BE2C (cell line): Measurements from ENCODE around the gene AKAP13.

ENCODE experiments used
- DNase-seq: peaks from one replicate; pipeline ENCODE4 v3.0.0-alpha.2; 2020
- H3K27me3 ChIP-seq: fragments of 250-450 bp; sonication (Bioruptor Pico); 2 replicates; pipeline ENCODE4 v1.5.1; 2020; ENCODE audit warnings: mild to moderate bottlenecking
- H3K36me3 ChIP-seq: fragments of 250-450 bp; sonication (Bioruptor Pico); 2 replicates; pipeline ENCODE4 v1.5.1; 2020; ENCODE audit warnings: mild to moderate bottlenecking
- H3K4me1 ChIP-seq: fragments of 250-450 bp; sonication (Bioruptor Pico); 2 replicates; pipeline ENCODE4 v1.5.1; 2020
- H3K4me3 ChIP-seq: 2 replicates; pipeline ENCODE4 v1.5.1; 2011; ENCODE audit warnings: low read depth, low read length
- H3K9me3 ChIP-seq: fragments of 250-450 bp; sonication (Bioruptor Pico); 2 replicates; pipeline ENCODE4 v1.5.1; 2020
- TF ChIP-seq, protein P1 (sequence below): IDR thresholded peaks from 2 replicates; pipeline ENCODE4 v1.5.1; 2012; ENCODE audit warnings: mild to moderate bottlenecking, low read depth, low read length

The AKAP13 gene

GRCh38 chr15:85743392-85744055 is 363.1 kb downstream of the AKAP13 start:
- H3K9me3 ChIP-seq: no peaks in the 10 kb centered on the region
- H3K36me3 ChIP-seq: peaks cover 36% of the 10 kb centered on the region
- H3K4me1 ChIP-seq: peaks cover 3% of the 10 kb centered on the region; the same call in 1 of the 2 replicates
- no peaks in the 10 kb centered on the region for H3K27me3 ChIP-seq
- TF ChIP-seq, protein P1, sequence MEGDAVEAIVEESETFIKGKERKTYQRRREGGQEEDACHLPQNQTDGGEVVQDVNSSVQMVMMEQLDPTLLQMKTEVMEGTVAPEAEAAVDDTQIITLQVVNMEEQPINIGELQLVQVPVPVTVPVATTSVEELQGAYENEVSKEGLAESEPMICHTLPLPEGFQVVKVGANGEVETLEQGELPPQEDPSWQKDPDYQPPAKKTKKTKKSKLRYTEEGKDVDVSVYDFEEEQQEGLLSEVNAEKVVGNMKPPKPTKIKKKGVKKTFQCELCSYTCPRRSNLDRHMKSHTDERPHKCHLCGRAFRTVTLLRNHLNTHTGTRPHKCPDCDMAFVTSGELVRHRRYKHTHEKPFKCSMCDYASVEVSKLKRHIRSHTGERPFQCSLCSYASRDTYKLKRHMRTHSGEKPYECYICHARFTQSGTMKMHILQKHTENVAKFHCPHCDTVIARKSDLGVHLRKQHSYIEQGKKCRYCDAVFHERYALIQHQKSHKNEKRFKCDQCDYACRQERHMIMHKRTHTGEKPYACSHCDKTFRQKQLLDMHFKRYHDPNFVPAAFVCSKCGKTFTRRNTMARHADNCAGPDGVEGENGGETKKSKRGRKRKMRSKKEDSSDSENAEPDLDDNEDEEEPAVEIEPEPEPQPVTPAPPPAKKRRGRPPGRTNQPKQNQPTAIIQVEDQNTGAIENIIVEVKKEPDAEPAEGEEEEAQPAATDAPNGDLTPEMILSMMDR: no peak
- H3K4me3 ChIP-seq: no peak overlapping the region
- no peak for DNase-seq

- Histone ChIP-seq H3K4me1 (peaks cover 3% of the 10 kb centered on the region; the same call in 1 of the 2 replicates), H3K36me3 (peaks cover 36% of the 10 kb centered on the region), H3K4me3 (no peak overlapping the region), H3K9me3 (no peaks in the 10 kb centered on the region), H3K27me3 (no peaks in the 10 kb centered on the region)
- DNase-seq: no peak
- TF ChIP-seq, protein P1: no peak
Measured at GRCh38 chr15:85744579-85744978, 364.2 kb downstream of the AKAP13 start.

- no peak for DNase-seq
- H3K4me3 ChIP-seq: no peak overlapping the region
- no peaks in the 10 kb centered on the region for H3K27me3 ChIP-seq
- peaks cover 3% of the 10 kb centered on the region; the same call in 1 of the 2 replicates for H3K4me1 ChIP-seq
- H3K9me3 ChIP-seq: no peaks in the 10 kb centered on the region
- TF ChIP-seq, protein P1: no peak
- peaks cover 36% of the 10 kb centered on the region for H3K36me3 ChIP-seq
Measured at GRCh38 chr15:85745023-85745422, 364.6 kb downstream of the AKAP13 start.

GRCh38 chr15:85745525-85746150 is 365.2 kb downstream of the AKAP13 start:
- no peaks in the 10 kb centered on the region for H3K9me3 ChIP-seq
- TF ChIP-seq, protein P1: no peak
- DNase-seq: no peak
- peaks cover 3% of the 10 kb centered on the region; the same call in 1 of the 2 replicates for H3K4me1 ChIP-seq
- no peak overlapping the region for H3K4me3 ChIP-seq
- H3K36me3 ChIP-seq: peaks cover 36% of the 10 kb centered on the region
- no peaks in the 10 kb centered on the region for H3K27me3 ChIP-seq

- H3K36me3 ChIP-seq: peaks cover 36% of the 10 kb centered on the region
- no peaks in the 10 kb centered on the region for H3K9me3 ChIP-seq
- no peak overlapping the region for H3K4me3 ChIP-seq
- H3K4me1 ChIP-seq: peaks cover 3% of the 10 kb centered on the region; the same call in 1 of the 2 replicates
- no peak for DNase-seq
- TF ChIP-seq, protein P1: no peak
- H3K27me3 ChIP-seq: no peaks in the 10 kb centered on the region
Measured at GRCh38 chr15:85746641-85747040, 366.2 kb downstream of the AKAP13 start.

DNA sequence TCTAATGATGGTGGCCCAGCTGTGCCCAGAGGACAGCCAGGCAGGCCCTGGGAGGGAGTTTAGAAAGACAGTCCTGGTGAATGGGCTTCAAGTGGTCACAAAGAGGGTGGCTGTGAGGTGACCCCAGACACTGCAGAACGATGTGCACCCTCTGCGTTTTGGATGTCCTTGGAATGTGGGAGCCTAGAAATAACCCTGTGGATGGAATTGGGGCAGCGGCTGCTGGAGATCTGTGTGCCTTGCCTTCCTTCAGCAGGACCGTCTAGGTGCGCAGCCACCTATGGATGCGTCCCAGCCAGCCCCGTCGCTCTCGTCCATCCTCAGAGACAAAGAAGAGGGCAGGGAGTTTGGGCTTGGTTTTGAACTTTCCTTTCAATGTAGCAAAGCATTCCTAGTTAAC is 367.8 kb downstream of the AKAP13 start:
- H3K9me3 ChIP-seq: no peaks in the 10 kb centered on the region
- peaks cover 3% of the 10 kb centered on the region; the same call in 1 of the 2 replicates for H3K4me1 ChIP-seq
- H3K27me3 ChIP-seq: no peaks in the 10 kb centered on the region
- peaks cover 30% of the 10 kb centered on the region for H3K36me3 ChIP-seq
- H3K4me3 ChIP-seq: no peak overlapping the region
- no peak for DNase-seq
- TF ChIP-seq, protein P1: no peak
